GM18507 (cell line): ENCODE results near the gene C10orf105.

ENCODE experiments used
- DNase-seq: peaks from one replicate; pipeline ENCODE4 v3.0.0; 2011; ENCODE audit warnings: low read depth; ENCODE audit not compliant: insufficient read length; ENCODE audit errors: extremely low spot score
- FAIRE-seq: peaks from 2 replicates; lab custom pipeline; 2011; peaks lifted over from hg19 to GRCh38; lab: Jason Lieb, UNC

C10orf105 gene, protein sequence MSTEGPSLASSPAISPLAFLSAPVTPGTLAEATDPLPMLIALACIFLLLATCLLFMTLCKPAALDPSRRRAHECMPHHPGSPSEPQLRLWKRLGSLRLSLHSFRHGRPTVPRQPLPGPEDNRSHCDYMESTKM

DNA sequence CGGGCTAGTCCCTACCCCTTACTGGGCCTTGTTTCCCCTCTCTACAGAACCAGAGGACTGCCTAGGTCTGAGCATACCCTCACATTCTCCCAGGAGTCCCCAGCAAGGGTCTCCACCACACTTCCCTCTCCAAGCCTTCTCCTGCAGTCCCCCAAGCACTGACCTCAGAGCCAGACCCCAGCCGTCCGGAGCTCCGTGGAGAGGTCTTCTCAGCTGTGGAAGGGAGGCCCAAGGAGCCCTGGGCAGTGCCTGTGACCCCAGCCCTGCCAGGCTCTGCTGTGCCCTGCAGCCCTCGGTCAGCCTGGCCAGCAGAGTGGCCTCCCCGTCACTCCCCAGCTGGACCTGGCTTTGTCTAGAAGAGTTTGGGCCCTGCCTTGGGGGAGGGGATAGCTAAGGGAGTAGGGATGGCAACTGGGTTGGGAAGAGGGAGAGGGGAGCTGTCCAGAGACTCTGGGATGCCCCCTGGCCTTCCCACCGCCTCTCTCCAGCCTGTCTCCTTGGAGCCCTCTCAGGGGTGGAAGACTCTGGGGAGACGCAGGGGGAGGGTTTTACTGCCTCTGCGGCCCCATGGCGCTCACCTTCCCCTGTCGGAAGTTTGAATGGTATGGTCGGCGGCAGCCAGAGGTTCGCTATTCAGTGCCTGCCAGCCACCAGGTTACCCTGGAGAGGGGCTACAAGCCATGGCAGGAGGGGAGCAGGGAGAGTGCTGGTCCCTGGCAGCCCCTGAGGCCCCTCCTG lies at the start of gene C10orf105:
Gene C10orf105 (minus strand): TSS at position 315 of the 738 bp plus-strand sequence. CDS start 3,441 bp downstream, outside the sequence.
- DNase-seq: no peak
- FAIRE-seq: no peak

DNA sequence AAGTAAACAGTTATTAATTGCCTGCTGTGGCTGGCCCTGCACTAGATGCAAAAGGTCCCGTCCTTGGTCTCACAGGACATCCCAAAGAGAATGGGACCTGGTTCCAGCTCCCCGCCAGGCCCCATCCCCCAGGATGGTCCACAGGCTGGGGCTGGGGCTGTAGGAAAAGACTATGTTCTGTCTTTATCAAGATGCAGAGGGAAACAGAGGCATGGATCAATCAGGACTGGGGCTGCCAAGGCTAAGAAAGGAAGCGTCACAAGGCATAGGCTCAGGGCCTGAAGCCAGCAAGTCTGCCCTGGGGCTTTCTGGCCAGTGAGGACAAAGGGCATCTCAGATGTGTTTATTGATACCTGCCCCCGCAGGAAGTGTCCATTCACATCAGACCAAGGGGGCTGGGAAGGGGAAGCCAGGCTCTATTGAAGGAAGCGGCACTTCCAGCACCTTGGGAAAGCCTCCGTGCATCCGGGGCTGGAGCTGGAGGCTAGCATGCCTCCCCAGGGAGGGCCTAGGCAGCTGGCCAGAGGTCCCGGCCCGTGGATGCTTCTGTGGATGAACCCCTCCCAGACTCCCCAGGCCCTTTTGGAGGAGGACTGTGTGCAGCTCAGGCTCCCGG lies 48.0 kb upstream of the C10orf105 start:
- no peak for DNase-seq
- no peak for FAIRE-seq

DNA sequence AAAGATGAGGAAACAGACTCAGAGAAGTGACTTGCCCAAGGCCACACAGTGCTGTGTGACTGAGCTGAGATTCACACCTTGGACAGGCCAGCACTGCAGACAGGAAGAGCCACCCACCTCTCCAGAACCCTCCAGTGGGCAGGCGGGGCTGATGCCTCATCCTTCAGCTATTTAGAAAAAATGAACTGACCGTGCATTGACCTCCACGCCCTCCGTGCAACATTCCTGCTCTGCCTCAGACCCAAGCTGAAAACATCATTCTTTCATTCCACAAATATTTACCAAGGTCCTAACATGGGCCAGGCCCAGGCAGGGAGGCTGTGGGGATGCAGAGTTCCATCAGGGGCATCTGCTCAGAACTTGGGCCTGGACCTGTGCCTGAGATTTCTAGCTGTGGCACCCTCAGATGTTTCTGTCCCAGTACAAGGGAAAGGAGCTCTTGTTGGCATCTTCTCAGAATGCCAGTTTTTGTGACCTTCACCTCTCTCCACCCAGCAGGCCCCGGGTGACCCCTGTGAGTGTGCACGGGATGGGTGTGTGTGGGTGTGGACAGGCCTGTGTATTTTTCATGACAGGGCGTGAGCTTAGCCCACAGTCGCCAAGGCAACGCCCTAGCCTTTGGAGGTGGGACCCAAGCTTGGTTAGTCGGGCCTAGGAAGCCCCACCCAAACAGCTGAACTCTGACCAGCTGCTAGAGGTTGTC lies 47.3 kb upstream of the C10orf105 start:
- FAIRE-seq: peak; percentile 24
- DNase-seq: no peak

- FAIRE-seq (no peak), DNase-seq (no peak)
Measured at GRCh38 chr10:71765906-71766716, 46.5 kb upstream of the C10orf105 start.

DNA sequence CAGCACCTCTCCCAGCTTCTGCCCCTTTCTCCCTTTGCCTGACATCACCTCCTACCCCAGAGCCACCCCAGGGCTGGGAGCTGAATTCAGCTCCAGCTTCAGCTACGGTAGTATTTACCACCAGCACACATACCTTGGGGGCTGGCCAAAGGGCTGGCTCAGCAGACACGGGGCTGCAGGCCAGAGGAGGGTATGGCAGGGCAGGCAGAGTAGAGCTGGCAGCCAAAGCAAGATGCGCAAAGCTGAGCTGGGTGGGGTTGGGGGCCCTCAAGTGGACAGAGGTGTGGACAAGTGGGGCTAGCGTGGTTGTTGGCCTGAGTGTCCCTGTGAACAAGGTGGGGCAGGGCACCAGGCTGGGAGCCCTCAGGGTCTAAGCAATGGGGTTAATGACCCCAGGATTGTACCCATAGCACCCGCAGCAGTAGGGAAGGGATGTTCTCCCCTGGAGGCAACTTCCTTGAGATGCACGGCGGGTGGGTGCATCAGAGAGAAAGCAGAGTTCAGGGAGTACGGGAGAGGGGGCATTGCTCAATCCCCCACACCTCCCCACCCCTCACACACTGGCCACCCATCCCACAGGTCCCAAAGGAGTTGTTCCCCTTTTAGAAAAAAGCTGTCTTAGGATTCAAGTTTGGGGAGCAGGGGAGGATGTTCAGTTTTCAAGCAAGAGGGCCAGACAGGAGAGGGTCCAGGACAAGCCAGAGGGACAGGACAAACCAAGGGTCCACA lies 45.8 kb upstream of the C10orf105 start:
- DNase-seq: no peak
- no peak for FAIRE-seq

- DNase-seq (no peak), FAIRE-seq (no peak)
Measured at GRCh38 chr10:71763352-71764127, 44.0 kb upstream of the C10orf105 start.

DNA sequence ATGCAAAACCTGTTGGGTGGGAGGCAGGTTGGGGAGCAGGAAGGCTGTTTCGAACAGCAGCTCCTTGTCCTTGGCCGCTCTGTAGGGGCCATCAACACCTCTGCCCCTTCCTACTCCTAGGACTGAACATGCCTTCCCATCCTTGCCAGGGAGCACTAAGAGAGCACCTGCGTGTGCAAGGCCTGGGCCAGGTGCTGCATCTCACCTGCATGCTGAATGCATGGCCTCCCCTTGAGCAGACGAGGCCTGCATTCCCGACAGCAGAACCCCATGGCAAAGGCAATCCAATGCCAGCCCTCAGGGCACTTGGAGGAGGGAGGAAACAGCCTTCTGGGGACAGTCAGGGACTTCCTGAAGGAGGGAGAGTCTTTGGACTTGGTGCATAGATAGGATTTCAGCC lies 42.7 kb upstream of the C10orf105 start:
- FAIRE-seq (no peak), DNase-seq (no peak)

- DNase-seq (no peak), FAIRE-seq (no peak)
Measured at GRCh38 chr10:71761541-71762113, 42.0 kb upstream of the C10orf105 start.

- no peak for FAIRE-seq
Measured at GRCh38 chr10:71761105-71761511, 41.5 kb upstream of the C10orf105 start.

GRCh38 chr10:71757399-71757922 lies 37.9 kb upstream of the C10orf105 start:
- DNase-seq: no peak
- FAIRE-seq: no peak

More at GRCh38 chr10:71761105-71761511, 41.5 kb upstream of the C10orf105 start:
- no peak for DNase-seq

DNA sequence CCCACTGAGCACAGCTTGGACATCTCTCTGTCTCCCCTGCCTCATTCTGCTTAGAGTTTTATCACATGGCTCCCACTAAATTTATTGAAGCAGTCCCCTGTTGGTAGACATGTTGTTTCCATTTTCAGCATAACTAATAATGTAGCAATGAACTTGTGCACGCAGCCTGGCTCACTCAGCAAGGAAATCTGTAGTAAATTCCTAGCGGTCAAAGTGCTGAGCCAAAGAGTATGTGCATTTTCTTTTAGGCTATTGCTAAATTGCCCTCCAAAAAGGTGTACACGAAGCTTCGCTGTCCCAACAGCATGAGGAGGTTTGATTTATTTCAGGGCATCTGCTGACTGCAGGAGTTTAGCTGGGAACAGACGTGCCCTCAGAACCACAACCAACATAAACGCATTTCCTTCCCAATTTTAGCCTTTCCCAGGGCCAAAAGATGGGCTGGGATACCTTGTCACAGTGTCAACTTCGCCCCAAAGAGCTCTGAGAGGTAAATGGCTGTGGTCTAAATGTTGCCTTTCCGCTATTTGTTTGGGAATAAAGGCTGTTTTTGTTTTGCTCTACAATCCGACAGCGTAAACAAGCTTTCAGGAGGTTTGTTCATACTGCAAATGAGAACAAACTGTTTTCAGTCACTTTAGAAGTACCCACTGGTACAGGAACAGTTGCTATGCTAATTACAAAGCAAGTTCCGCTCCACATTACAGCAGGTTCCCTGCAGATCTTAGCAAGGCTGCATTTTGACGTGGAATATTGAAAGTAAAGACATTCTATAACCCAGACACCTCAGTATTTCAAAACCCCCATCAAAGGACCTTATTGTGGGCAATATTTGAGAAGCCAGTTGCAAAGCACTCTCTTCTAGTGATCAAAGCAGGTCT lies 37.0 kb upstream of the C10orf105 start:
- no peak for FAIRE-seq

GRCh38 chr10:71755179-71755879 lies 35.8 kb upstream of the C10orf105 start:
- no peak for DNase-seq
- no peak for FAIRE-seq

More for the DNA sequence above, 37.0 kb upstream of the C10orf105 start:
- no peak for DNase-seq

GRCh38 chr10:71754562-71754961 lies 35.0 kb upstream of the C10orf105 start:
- DNase-seq: no peak
- FAIRE-seq: no peak

- FAIRE-seq: no peak
Measured at GRCh38 chr10:71753960-71754505, 34.5 kb upstream of the C10orf105 start.

GRCh38 chr10:71753091-71753959 lies 33.7 kb upstream of the C10orf105 start:
- DNase-seq: no peak
- no peak for FAIRE-seq

More at GRCh38 chr10:71753960-71754505, 34.5 kb upstream of the C10orf105 start:
- no peak for DNase-seq
